Measurements from ENCODE around the gene INF2.
A peak's percentile ranks its signal among the peaks of the same experiment; 100 is the strongest.
"Not testable (repeated sequence)": the region's sequence is repeated elsewhere in the genome, so short reads cannot be mapped to it uniquely, and the experiment has no call there.

The INF2 gene

GRCh38 chr14:104661086-104661485 is 28.3 kb upstream of the INF2 start:
- POLR2A ChIA-PET: no interaction called here
- CTCF ChIA-PET: interaction anchor here (0.9 kb wide), 1 partner anchor 20 kb away, joined by 3 read pairs; no protein-coding TSS in a partner anchor
- TF ChIP-seq CTCF (IDR thresholded peaks at IDR 0.05; ENCODE audit: control extremely low read depth, extremely low read depth, low read depth, missing control alignments): no peak
- DNase-seq (ENCODE audit: extremely low spot score): no peak

GRCh38 chr14:104661528-104662157 is 27.8 kb upstream of the INF2 start:
- CTCF ChIA-PET: interaction anchor here (0.9 kb wide), 1 partner anchor 20 kb away, joined by 3 read pairs; no protein-coding TSS in a partner anchor
- POLR2A ChIA-PET; DNase-seq (ENCODE audit: extremely low spot score): not testable (repeated sequence)

- POLR2A ChIA-PET; DNase-seq (ENCODE audit: extremely low spot score): not testable (repeated sequence)
- CTCF ChIA-PET: interaction anchor here (1.5 kb wide), 1 partner anchor 19 kb away, joined by 3 read pairs; no protein-coding TSS in a partner anchor
Measured at GRCh38 chr14:104662472-104662871, 26.9 kb upstream of the INF2 start.

GRCh38 chr14:104664107-104664506 is 25.3 kb upstream of the INF2 start:
- DNase-seq (ENCODE audit: extremely low spot score): no peak
- ChIA-PET CTCF (no interaction called here), POLR2A (no interaction called here)

GRCh38 chr14:104664588-104664987 is 24.8 kb upstream of the INF2 start:
- no peak for DNase-seq (ENCODE audit: extremely low spot score)
- ChIA-PET POLR2A (no interaction called here), CTCF (interaction anchor here (1.7 to 2.0 kb wide), 2 partner anchors 15 to 16 kb away, joined by 5 to 8 read pairs; no protein-coding TSS in a partner anchor)
- no peak for TF ChIP-seq CTCF (IDR thresholded peaks at IDR 0.05; ENCODE audit: control extremely low read depth, extremely low read depth, low read depth, missing control alignments)

More at GRCh38 chr14:104664107-104664506, 25.3 kb upstream of the INF2 start:
- no peak for TF ChIP-seq CTCF (IDR thresholded peaks at IDR 0.05; ENCODE audit: control extremely low read depth, extremely low read depth, low read depth, missing control alignments)

- CTCF ChIA-PET: interaction anchor here (1.7 to 2.0 kb wide), 2 partner anchors 14 to 16 kb away, joined by 5 to 8 read pairs; no protein-coding TSS in a partner anchor
- DNase-seq (ENCODE audit: extremely low spot score): no peak
- TF ChIP-seq CTCF (IDR thresholded peaks at IDR 0.05; ENCODE audit: control extremely low read depth, extremely low read depth, low read depth, missing control alignments): no peak
- POLR2A ChIA-PET: no interaction called here
Measured at GRCh38 chr14:104665114-104665656, 24.2 kb upstream of the INF2 start.

GRCh38 chr14:104665657-104666522 is 23.5 kb upstream of the INF2 start:
- CTCF ChIA-PET: interaction anchor here (0.6 to 2.0 kb wide), 4 partner anchors 8 to 15 kb away, joined by 3 to 8 read pairs (median 4); no protein-coding TSS in a partner anchor
- peak; percentile 65 for DNase-seq (ENCODE audit: extremely low spot score)
- no peak for TF ChIP-seq CTCF (IDR thresholded peaks at IDR 0.05; ENCODE audit: control extremely low read depth, extremely low read depth, low read depth, missing control alignments)
- POLR2A ChIA-PET: no interaction called here

GRCh38 chr14:104666523-104666895 is 22.9 kb upstream of the INF2 start:
- CTCF ChIA-PET: interaction anchor here (0.9 to 2.0 kb wide), 3 partner anchors 11 to 15 kb away, joined by 4 to 8 read pairs (median 5); no protein-coding TSS in a partner anchor
- POLR2A ChIA-PET; DNase-seq (ENCODE audit: extremely low spot score): not testable (repeated sequence)
